ENCODE measurements around the gene ADAMTS12.

The ADAMTS12 gene

GRCh38 chr5:33738097-33738496 lies 153.7 kb downstream of the ADAMTS12 start:
- H3K4me3 ChIP-seq (ENCODE audit: low read length), result no peak overlapping the region
- no peak for DNase-seq (ENCODE audit: low read depth)
- no peak for TF ChIP-seq CTCF (conservative IDR thresholded peaks at IDR 0.05; ENCODE audit: low read length)

GRCh38 chr5:33737697-33738096 lies 154.1 kb downstream of the ADAMTS12 start:
- TF ChIP-seq CTCF (conservative IDR thresholded peaks at IDR 0.05; ENCODE audit: low read length), result no peak
- no peak overlapping the region for H3K4me3 ChIP-seq (ENCODE audit: low read length)
- no peak for DNase-seq (ENCODE audit: low read depth)

GRCh38 chr5:33737284-33737683 lies 154.5 kb downstream of the ADAMTS12 start:
- TF ChIP-seq CTCF (conservative IDR thresholded peaks at IDR 0.05; ENCODE audit: low read length), result no peak
- DNase-seq (ENCODE audit: low read depth), result peak; percentile 4
- H3K4me3 ChIP-seq (ENCODE audit: low read length), result no peak overlapping the region

- no peak for TF ChIP-seq CTCF (conservative IDR thresholded peaks at IDR 0.05; ENCODE audit: low read length)
- peak; percentile 93 for DNase-seq (ENCODE audit: low read depth)
- no peak overlapping the region for H3K4me3 ChIP-seq (ENCODE audit: low read length)
These were observed 155.3 kb downstream of the ADAMTS12 start for GRCh38 chr5:33736510-33736909.

DNA sequence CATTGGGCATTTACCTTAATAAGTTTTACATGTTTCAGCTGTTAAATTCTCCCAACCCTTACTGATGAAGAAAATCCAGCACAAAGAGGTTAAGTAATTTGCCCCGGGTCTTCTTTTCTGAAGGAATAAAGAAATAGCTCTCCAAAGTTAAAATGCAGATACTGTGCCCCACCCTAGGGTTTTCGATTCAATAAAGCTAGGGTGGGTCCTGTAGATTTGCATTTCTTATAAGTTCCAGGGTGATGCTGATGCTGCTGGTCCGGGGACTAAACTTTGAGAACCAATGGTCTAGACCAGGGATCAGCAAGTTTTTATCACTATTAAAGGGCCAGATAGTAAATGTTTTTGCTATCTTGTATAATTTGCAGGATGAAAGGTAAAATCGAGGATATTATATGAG lies 156.7 kb downstream of the ADAMTS12 start:
- TF ChIP-seq CTCF (conservative IDR thresholded peaks at IDR 0.05; ENCODE audit: low read length), result no peak
- no peak overlapping the region for H3K4me3 ChIP-seq (ENCODE audit: low read length)

GRCh38 chr5:33734537-33734936 lies 157.3 kb downstream of the ADAMTS12 start:
- no peak overlapping the region for H3K4me3 ChIP-seq (ENCODE audit: low read length)
- DNase-seq (ENCODE audit: low read depth), result peak; percentile 37
- TF ChIP-seq CTCF (conservative IDR thresholded peaks at IDR 0.05; ENCODE audit: low read length), result no peak

More for the DNA sequence above, 156.7 kb downstream of the ADAMTS12 start:
- no peak for DNase-seq (ENCODE audit: low read depth)

GRCh38 chr5:33733225-33733624 lies 158.6 kb downstream of the ADAMTS12 start:
- no peak for DNase-seq (ENCODE audit: low read depth)
- no peak for TF ChIP-seq CTCF (conservative IDR thresholded peaks at IDR 0.05; ENCODE audit: low read length)
- no peak overlapping the region for H3K4me3 ChIP-seq (ENCODE audit: low read length)
